KG1 (cell line): ENCODE measurements around the gene E2F1.

Experiments
- DNase-seq: peaks from one replicate; lab custom pipeline; 2025; lab: John Stamatoyannopoulos, UW

The E2F1 gene

GRCh38 chr20:33671573-33672288, 14.5 kb downstream of the E2F1 start:
- no peak for DNase-seq

DNA sequence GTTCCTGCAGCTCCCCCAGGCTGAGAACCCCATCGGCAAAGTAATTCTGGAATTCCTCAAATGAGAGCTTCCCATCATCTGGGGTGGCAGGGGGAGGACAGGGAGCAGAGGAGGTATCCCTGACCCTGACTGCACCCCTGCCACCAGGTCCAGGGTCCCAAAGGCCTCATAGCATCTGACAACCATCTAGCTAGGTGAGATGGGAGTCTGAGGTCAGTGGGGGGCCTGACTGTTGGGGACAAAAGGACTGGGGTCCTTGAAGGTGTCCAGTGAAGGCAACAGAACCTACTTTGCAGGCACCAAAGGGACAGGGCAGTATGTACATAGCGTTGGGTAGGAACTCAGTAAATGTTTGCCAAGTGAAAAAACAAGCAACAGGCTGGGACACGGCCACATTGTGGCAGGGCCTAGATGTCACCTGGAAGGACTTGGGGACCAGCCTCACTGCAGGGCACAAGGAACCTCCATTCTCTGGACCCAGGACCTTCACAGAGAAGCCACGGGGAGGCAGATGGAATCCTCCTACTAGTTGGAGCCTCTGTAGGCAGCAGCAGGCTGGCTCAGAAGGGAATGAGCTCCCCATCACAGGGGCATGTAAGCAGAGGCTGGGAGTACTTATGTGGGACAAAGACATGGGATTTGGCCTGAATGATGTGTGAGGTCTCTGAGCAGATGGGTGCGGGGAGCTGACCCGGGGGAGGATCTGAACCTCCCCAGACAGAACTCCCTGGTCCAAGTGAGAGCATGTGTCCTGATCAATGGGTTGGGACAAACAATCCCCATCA, 15.3 kb downstream of the E2F1 start:
- no peak for DNase-seq

GRCh38 chr20:33669873-33670640, 16.1 kb downstream of the E2F1 start:
- no peak for DNase-seq

GRCh38 chr20:33669224-33669623, 17.0 kb downstream of the E2F1 start:
- no peak for DNase-seq

GRCh38 chr20:33668466-33669155, 17.6 kb downstream of the E2F1 start:
- DNase-seq = no peak

- DNase-seq = peak; percentile 33
Observed at GRCh38 chr20:33667676-33668465, 18.3 kb downstream of the E2F1 start.

DNA sequence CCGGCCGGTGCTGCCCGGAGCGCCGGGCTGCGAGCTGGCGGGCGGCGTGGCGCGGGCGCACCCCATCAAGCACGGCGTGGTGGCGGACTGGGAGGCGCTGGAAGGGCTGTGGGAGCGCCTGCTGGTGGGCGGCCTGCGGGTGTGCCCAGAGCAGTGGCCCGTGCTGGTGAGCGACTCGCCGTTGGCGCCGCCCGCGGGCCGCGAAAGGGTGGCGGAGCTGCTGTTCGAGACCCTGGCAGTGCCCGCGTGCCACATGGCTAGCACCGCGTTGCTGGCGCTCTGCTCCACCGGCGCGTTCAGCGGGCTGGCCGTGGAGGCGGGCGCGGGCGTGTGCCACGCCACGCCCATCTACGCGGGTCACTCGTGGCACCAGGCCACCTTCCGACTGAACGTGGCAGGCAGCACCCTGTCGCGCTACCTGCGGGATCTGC, 18.9 kb downstream of the E2F1 start:
- DNase-seq = no peak

GRCh38 chr20:33666293-33667244, 19.6 kb downstream of the E2F1 start, which contains the start of gene ACTL10:
ACTL10 (plus strand) TSS chr20:33666943; CDS start chr20:33667498, 555 bp downstream.
- peak; percentile 12 for DNase-seq

DNA sequence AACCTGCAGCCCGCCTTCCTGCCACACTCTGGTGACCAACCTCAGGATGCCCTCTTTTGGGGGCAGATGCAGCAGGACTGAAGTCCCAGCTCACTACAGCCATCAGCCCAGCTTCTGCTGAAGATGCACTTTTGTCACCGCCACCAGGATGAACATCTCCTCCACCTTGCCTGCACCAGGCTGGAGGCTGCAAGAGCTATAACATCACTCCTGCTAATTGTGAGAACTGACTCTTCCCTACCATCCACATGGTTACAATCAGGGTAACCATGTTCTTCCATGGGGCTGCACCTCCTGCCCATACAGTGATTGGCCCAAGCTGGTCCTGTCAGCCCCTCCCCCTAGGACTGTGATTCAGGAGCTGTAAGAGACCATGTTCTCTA, 21.4 kb downstream of the E2F1 start:
- no peak for DNase-seq

- DNase-seq = no peak
Observed at GRCh38 chr20:33664085-33664761, 22.0 kb downstream of the E2F1 start.

DNA sequence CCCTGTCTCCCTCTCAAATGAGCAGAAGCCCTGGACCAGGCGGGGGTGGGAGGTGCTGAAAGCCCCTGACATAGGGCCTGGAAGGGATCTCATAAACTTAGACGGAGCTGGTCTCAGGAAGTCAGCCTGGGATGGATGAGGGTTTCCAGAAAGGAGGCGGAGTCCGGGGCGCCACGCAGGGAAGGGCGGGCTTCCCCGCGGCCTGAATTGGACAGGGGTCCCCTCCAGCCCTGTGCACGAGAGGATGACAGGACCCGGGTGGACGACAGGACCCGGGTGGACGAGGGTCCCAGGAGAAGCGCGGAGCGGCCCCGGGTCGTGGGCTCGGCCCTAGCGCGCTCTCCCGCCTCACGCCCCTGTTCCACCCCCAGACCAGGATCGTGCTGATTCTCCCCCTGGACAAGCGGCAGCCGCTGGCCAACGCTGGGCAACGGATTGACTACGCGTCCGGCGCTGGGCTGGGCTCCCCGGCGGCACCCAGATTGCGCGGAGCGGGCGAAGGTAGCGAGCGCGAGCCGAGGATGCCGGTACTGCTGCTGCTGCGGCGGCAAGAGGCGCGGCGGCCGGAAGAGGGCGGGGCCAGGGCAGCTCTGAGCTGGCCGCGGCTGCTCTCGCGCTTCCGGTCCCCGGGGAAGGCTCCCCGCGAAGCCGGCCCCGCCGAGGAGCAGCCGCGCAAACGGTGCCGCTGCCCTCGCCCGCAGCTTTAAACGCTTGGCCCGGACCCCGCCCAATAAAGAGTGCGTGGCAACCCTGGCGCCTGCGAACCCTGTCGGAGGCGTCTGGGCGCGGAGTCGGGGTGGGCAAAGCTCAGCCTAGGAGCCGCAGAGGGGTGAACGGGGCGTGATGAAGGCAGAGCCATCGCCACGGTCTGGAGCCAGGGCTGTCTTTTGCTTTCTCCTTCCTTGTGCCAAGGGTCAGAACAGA, 22.8 kb downstream of the E2F1 start:
- DNase-seq = peak; percentile 54

- no peak for DNase-seq
Observed at GRCh38 chr20:33662172-33662571, 24.0 kb downstream of the E2F1 start, which contains the start of gene C20orf144. C20orf144 (plus strand) TSS chr20:33662327; CDS start chr20:33662346, 19 bp downstream.

GRCh38 chr20:33660685-33661058, 25.5 kb downstream of the E2F1 start:
- no peak for DNase-seq

- DNase-seq = no peak
Observed at GRCh38 chr20:33660035-33660684, 26.0 kb downstream of the E2F1 start.

- DNase-seq = no peak
Observed at GRCh38 chr20:33659341-33660034, 26.7 kb downstream of the E2F1 start.

GRCh38 chr20:33658929-33659328, 27.3 kb downstream of the E2F1 start:
- no peak for DNase-seq

GRCh38 chr20:33658510-33658909, 27.7 kb downstream of the E2F1 start:
- no peak for DNase-seq
